Umbilical cord (tissue), 2 donors: ENCODE data around the gene TLE6. TPM values are rescaled to one million over a fixed set of nuclear protein-coding genes. Genes with fewer than 3 reads are reported as not detected.
A peak's percentile ranks its signal among the peaks of the same experiment; 100 is the strongest.
"Not testable (repeated sequence)": the region's sequence is repeated elsewhere in the genome, so short reads cannot be mapped to it uniquely, and the experiment has no call there.

ENCODE experiments used
- DNase-seq: peaks from one replicate; pipeline ENCODE4 v3.0.0-alpha.2; 2015; ENCODE audit warnings: low spot score
- total RNA-seq: library from RNA; depleted of rRNA; stranded (reverse); fragments of >200 nt; gene quantifications from one replicate; pipeline ENCODE4 v1.2.3, GENCODE V29; 2014; ENCODE audit warnings: low replicate concordance; ENCODE audit not compliant: insufficient read depth

Gene TLE6
- total RNA-seq, 1 donor from 2014 or later = 7.5 TPM

DNA sequence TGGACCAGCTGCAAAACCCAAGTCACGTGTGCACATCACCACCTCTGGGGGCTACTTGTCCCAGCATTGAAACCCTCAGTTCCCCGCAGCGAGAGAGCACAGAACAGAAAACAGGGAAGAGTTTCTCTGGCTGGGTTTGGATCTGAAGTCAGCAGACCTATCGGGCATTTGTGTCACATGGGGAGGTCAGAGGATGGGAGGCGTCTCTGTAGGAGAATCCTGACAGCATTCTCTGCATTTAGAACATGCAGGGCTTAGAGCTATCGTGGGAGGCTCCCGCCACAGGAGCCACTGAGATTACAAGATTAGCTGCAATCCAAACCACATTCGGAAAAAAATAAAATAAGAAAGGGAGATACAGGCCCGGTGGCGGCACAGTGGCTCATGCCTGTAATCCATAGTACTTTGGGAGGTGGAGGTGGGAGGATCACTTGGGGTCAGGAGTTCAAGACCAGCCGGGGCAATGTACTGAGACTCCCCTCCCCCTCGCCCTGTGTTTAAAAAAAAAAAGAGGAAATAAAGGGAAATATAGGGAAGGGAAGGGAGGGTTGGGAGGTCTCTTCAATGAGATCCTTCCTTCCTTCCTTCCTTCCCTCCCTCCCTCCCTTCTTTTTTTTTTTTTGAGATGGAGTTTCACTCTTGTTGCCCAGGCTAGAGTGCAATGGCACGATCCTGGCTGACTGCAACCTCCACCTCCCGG is 2.9 kb upstream of the TLE6 start:
- DNase-seq = peak; percentile 91

DNA sequence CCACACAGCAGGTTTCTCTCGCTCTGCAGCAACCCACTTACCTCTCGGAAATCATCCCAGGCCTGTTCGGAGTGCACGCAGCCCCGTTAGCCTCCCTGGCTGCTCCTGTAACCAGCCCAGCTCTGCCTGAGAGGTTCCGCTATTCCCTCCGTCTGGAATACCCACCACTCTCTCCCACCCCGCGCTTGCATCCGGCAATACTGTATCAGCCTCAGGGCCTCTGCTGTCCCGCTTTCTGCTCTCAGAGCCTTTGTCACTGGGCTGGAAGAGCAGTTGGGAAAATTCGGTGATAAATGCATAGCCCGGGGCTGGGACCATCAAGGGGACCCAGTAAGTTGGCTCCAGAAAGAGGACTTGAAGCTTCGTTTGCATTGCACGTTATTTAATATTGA is 759 bp upstream of the TLE6 start:
- DNase-seq = no peak

DNA sequence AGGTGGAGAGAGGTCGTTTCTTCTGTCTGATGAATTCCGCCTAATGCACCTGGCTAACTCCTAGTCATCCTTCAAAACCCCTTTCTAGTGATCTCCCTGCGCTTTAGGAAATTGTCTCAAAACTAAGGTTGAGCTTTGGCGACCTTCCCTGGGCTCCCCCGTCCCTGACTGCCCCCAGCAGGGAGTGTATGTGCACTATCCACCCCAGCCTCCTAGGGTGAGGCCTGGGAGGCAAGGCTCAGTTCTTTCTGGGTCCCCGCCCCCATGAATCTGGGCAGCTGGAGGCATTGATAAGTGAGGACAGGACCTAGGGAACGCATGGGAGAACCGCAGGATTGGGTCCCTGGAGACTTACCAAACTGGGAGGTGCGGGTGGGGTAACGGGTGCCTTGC is 378 bp downstream of the TLE6 start:
- DNase-seq = no peak

DNA sequence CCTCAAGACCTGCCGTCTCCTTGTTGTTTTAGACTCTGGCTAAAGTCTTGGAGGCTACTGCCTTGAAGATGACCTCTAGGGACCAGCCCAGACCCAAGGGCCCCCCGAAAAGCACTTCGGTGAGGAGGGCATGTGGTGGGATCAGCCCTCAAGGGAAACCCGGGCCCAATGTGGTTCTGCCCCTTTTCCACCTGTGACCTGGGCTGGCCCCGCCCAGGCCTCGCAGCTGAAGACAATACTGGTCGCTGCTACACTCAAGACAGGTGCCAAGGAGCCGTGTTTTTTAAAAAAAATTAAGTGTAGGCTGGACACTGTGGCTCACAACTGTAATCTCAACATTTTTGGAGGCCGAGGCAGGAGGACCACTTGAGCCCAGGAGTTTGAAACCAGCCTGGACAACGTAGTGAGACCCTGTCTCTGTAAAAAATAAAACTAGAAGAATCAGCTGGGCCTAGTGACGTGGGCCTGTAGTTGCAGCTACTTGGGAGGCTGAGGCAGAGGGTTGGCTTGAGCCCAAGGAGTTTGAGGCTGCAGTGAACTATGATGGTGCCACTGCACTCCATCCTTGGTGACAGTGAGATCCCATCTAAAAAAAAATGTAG is 903 bp downstream of the TLE6 start:
- DNase-seq = no peak

DNA sequence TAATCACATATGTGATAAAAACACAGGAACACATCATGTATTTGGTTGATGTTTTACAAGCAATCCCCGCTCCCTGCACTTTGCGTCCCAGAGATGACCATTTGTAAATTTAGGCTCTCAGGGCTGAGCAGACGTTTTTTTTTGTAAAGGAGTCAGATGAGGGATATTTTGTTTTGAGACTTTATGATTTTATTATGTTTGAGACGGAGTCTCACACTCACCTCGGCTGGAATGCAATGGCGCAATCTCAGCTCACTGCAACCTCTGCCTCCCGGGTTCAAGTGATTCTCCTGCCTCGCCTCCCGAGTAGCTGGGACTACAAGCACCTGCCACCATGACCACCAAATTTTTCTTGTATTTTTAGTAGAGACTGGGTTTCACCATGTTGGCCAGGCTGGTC is 1.4 kb downstream of the TLE6 start:
- no peak for DNase-seq

DNA sequence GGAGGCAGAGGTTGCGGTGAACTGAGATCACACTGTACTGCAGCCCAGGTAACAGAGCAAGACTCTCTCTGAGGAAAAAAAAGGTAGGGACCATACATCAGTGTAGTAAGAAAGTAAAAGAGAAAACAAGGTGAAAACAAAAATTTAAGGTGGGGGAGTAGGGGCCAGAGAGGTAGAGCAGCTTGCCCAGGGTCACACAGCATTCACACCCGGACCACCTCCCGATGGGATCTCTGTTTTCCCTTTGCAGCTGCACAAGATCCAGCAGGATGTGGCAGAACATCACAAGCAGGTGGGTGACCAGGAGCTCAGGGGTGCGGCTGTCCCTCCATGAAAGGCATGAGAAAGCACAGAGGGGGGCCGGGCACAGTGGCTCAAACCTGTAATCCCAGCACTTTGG is 4.5 kb downstream of the TLE6 start:
- DNase-seq = no peak

DNA sequence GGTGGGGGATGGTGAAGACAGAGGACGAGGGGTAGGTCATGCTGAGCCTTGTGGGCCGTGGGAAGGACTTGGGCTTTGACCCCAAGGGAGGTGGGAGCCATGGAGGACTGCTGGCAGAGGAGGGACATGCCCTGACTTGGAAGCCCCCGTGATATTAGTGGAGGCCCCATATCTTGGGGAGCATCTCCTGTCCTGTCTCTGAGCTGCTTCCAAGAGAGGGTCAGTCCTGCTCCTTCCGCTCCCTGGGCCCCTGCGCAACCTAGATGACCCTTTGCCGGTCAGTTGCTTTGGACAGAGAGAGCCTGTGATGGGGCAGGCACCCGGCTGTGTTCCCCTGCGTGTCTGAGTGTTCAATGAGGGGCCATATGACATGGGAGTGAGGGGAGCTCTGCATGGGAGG is 5.2 kb downstream of the TLE6 start:
- DNase-seq = no peak

DNA sequence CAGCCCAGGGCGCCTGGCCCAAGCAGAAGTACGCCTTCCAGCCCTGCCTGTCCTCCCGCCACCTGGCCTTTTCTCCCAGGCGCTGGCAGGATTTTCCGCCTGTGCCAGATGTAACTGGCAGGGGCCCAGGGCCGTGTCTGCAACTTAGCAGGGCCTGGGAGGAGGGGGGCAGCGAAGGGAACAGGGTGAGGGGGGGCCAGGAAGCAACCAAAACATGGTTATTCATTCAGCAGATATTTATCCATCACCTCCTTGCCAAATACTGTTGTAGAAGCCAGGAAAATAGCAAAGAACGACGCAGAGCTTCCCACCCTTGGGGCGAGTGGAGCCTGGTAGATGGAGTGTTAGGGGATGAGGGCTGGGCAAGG is 5.6 kb downstream of the TLE6 start:
- peak; percentile 87 for DNase-seq

DNA sequence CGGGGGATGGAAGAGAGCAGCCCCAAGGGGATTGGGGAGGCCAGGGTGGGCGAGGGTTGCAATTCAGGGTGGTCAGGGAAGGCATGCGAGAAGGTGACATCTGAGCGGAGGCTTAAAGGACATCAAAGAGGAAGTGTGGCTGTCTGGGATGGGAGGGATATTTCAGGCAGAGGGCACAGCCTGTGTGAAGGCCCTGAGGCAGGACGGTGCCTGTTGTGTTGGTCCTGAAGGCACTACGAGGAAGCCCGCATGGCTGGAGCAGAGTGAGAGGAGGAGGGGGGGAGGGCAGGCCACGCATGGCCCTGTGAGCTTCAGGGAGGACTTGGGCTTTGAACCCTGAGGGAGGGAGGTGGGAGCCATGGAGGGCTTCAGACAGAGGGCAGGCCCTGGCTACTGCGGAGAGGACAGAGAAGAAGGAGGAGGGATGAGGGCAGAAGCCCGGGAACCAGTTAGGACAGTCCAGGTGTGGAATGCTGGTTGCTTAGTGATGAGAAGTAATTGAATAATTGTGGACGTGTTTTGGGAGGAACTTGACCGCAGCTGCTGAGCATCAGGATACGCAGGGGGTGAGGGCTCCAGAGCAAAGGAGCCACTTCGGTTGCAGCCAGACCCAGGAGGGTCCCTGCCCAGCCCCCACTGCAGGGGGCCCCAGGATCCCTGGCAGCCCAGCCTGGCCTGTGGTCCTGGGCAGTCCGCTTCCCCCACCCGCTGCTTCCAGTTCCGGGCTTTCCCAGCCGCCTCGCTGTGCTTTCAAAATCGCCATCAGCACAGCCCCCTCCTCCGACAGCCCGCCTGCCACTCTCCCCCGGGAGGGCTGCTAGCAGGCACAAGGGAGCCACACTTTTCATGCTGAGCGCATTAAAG is 6.2 kb downstream of the TLE6 start:
- DNase-seq = peak; percentile 71

DNA sequence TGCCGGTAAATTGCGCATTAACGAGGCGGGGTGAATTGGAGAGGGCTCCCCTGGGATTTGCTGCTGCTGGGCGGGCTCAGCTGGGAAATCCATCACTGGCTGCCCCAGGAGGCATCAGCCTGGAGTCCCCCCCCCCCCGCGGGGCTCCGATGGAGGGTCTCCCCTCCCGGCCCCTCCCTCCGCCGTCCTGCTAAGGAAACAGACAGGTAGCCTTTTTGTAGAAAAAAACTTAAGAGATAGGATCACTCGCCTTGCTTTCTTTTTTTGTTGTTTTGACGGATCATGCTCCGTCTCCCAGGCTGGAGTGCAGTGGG is 6.8 kb downstream of the TLE6 start:
- DNase-seq = no peak

DNA sequence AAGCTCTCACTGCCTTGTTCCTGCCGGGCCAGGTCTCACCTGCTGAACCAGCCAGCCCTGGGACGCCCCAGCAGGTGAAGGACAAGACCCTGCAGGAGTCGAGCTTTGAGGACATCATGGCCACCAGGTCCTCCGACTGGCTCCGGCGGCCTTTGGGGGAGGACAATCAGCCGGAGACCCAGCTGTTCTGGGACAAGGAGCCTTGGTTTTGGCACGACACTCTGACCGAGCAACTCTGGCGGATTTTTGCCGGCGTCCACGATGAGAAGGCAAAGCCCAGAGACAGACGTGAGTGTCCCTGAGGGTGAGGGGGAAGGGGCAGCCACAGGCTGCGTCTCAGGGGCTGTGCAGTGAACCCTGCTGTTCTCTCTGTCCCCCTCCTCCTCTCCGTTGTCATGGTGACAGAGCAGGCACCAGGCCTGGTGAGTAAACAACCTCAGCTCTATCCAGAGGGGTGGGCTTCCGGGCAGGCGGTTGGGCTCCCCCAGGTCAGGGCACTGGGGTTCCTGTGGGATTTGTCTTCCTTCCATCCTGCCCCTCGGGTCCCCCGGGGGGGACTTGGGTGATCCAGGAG is 9.7 kb downstream of the TLE6 start:
- DNase-seq = no peak

DNA sequence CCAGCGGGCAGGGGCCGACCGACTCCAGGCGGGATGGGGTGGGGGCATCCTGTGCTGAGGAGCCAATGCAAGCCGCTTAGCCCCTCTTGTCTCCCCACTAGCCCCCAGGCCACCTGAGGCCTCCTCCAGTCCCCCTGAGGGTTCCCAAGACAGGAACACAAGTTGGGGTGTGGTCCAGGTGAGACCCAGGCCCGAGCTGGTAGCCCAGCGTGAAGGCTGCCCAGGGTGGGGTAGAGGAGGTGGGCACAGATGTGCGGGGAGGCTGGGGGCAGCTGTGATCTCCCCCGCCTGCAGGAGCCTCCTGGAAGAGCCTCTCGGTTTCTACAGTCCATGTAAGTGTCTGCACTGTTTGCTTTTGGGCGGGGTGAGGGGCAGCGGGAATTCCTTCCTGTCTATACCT is 10.4 kb downstream of the TLE6 start:
- DNase-seq = no peak

DNA sequence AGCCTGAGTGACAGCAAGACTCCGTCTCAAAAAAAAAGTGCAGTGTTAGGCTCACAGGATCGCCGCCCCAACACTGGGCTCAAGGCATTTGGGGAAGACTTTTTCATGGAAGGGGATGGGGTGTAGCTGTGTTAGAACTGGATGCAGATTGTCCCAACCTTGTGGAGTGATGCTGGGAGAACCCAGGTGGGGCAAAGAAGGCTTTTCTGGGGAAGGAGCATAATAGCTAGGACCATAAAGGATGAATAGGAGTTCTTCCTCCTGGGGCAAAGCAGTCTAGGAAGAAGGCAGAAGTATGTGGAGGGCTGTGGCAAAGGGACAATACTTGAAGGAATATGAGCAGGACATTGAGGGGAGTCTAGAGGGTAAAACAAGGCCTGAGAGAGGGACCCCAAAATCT is 11.2 kb downstream of the TLE6 start:
- DNase-seq = no peak

DNA sequence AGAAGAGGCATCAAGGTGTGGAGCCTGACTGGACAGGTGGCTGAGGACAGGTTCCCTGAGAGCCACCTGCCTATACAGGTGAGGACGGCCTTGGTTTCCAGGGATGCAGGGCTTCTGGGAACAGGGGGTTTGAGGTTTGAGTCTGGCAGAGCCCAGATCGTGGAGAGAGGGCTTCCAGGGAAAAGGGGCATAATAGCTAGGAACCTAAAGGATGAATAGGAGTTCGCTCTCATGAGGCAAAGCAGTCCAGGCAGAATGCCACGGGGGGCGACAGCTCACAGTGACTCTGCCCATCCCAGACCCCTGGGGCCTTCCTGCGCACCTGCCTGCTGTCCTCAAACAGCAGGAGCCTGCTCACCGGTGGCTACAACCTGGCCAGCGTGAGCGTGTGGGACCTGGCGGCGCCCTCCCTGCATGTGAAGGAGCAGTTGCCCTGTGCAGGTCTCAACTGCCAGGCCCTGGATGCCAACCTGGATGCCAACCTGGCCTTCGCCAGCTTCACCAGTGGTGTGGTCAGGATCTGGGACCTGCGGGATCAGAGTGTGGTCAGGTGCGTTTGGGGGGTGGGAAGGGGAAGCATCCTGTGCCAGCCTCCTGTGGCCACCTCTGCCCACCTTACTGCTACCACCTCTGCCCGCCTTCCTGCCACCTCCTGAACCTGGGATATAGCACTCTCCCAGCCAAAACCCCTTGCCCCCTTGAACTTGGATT is 12.0 kb downstream of the TLE6 start:
- no peak for DNase-seq

DNA sequence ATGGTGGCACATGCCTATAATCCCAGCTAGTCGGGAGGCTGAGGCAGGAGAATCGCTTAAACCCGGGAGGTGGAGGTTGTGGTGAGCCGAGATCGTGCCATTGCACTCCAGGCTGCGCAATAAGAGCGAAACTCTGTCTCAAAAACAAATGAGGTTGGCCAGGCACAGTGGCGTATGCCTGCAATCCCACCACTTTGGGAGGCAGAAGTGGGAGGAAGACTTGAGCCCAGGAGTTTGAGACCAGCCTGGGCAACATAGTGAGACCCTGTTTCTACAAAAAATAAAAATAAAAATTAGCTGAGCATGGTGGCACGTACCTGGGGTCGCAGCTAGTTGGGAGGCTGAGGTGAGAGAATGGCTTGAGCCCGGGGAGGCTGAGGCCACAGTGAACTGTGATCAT is 15.0 kb downstream of the TLE6 start:
- not testable (repeated sequence) for DNase-seq

DNA sequence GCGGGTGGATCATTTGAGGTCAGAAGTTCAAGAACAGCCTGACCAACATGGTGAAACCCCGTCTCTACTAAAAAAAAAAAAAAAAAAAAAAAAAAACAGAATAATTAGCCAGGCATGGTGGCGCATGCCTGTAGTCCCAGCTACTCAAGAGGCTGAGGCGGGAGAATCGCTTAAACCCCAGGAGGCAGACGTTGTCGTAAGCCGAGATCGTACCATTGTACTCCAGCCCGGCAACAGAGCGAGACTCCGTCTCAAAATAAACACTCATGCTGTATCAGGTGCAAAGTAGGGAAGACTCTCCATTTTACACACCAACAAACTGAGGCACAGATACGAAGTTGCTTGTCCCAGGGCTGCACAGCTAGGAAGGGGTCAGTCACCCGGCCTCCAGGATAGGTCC is 15.6 kb downstream of the TLE6 start:
- DNase-seq = no peak

DNA sequence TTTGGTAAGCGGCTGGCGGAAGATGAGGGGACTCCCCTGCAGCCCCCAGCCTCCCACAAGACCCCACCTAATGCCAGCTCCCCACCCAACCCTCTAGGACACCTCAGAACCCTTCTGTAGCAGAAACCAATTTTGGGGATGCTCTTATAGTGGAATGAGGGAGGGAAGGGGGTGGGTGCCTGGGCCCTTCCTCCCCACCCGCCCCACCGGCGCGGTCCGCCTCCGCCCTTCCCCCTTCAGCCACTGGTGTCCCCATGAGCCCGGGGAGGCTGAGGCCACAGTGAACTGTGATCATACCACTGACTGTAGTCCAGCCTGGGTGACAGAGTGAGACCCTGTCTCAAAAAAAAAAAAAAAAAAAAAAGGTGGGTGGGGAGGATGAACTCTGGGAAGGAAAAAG is 16.2 kb downstream of the TLE6 start:
- DNase-seq = no peak

DNA sequence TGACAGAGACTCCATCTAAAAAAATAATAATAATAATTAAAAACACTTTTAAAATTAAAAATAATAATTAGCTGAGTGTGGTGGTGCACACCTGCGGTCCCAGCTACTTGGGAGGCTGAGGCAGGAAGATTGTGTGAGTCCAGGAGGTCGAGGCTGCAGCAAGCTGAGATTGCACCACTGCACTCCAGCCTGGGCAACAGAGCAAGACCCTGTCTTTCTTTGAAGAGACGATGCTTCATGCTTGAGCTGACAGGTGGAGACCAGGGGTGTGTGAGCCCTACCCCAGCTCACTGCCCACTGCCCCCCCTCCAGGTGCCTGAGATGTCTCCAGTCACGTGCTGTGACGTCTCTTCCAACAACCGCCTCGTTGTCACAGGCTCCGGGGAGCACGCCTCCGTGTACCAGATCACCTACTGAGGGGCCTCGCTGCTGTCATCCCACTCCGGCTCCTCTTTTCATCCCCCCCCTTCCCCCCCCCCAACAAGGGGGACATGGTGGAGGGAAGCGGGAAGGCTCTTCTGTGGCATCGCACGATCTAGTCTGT is 17.3 kb downstream of the TLE6 start:
- DNase-seq = no peak

DNA sequence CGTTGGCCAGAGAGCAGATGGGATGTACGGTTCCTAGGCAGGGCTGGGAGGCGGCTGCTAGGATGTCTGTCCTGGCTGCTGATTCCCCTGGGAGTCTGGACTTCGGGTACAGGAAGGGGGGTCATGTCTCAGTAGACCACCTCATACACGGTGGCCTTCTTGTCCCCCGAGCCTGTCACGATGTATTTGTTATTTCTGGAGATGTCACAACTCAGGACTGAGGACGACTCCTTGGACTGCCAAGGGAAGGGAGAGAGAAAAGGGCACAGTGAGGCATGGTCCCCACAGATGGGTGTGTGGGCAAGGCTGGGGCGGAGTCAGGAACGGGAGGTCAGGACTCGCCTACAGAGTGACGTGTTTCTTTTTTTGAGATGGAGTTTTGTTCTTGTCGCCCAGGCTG is 20.4 kb downstream of the TLE6 start:
- DNase-seq = no peak

DNA sequence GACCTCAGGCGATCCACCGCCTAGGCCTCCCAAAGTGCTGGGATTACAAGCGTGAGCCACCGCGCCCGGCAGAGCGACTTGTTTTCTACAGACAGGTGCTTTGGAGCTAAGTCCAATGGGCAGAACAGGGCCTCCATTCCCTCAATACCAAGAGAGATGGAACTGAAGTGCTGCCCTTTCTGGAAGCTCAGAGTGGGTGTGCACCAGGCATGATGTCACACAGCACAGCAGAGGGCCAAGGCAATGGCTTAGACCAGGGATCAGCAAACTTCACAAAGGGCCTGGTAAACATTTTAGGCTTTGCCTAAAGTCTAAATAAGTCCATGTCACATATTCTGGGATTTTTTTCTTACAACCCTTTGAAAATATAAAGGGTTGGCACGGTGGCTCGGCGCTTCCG is 21.3 kb downstream of the TLE6 start:
- DNase-seq = no peak

DNA sequence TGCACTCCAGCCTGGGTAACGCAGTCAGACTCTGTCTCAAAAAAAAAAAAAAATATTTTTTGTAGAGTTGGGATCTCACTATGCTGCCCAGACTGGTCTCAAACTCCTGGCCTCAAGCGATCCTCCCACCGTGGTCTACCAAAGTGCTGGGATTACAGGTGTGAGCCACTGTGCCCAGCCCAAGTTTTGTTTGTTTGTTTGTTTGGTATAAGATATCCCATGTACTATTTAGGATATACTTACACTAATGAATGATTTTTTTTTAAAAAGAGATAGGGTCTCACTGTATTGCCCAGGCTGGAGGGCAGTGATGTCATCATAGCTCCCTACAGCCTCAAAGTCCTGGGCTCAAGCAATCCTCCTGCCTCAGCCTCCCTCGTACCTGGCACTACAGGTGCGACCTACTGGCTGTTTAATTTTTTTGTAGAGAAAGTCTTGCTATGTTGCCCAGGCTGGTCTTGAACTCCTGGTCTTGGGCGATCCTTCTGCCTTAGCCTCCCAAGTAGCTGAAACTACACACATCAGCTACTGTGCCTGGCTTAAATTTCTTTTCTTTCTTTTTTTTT is 24.0 kb downstream of the TLE6 start:
- DNase-seq = no peak

DNA sequence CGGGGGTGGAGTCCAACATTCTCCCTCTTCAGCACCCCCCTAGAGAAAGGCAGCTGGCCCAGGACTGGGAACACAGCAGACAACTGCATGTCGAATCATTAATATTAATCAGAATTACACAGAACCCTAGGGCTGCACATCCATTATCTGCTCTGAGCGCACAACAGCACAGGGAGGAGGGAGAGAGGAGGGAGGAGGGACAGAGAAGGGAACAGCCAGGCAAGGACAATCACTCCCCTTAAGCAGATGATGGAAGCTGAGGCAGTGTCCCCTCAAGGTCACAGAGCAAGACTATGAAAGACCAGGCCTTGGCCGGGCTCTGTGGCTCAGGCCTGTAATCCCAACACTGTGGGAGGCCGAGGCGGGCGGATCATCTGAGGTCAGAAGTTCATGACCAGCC is 25.7 kb downstream of the TLE6 start:
- DNase-seq = no peak
